H9 (cell line): ENCODE measurements around the gene TWSG1. TPM values are rescaled to one million over a fixed set of nuclear protein-coding genes. Genes with fewer than 3 reads are reported as not detected.

Experiments
- DNase-seq: peaks from one replicate; pipeline ENCODE4 v3.0.0-alpha.2; 2017
- H2AFZ ChIP-seq: one replicate; pipeline ENCODE4 v1.6.1; 2013; ENCODE audit warnings: mild to moderate bottlenecking, low read length, control low read depth, moderate library complexity
- H2AK5ac ChIP-seq: 2 replicates; pipeline ENCODE4 v1.6.1; 2013; ENCODE audit warnings: low read length, control low read depth, mixed read lengths; ENCODE audit not compliant: insufficient read length
- H2BK120ac ChIP-seq: one replicate; pipeline ENCODE4 v1.6.1; 2013; ENCODE audit warnings: low read depth, mild to moderate bottlenecking, low read length, control low read depth, inconsistent platforms; ENCODE audit not compliant: poor library complexity, severe bottlenecking
- H2BK12ac ChIP-seq: 2 replicates; pipeline ENCODE4 v1.6.1; 2013; ENCODE audit warnings: low read length, control low read depth, mixed read lengths, low read depth; ENCODE audit not compliant: insufficient read length
- H2BK15ac ChIP-seq: 2 replicates; pipeline ENCODE4 v1.6.1; 2013; ENCODE audit warnings: low read depth, low read length, control low read depth
- H2BK20ac ChIP-seq: one replicate; pipeline ENCODE4 v1.6.1; 2013; ENCODE audit warnings: low read depth, mild to moderate bottlenecking, low read length, control low read depth, inconsistent platforms; ENCODE audit not compliant: poor library complexity, severe bottlenecking
- H2BK5ac ChIP-seq: 2 replicates; pipeline ENCODE4 v1.6.1; 2013; ENCODE audit warnings: low read length, control low read depth, mixed read lengths; ENCODE audit not compliant: insufficient read length
- H3K14ac ChIP-seq: 2 replicates; pipeline ENCODE4 v1.6.1; 2013; ENCODE audit warnings: low read length, control low read depth; ENCODE audit not compliant: insufficient read depth
- H3K18ac ChIP-seq: 2 replicates; pipeline ENCODE4 v1.6.1; 2013; ENCODE audit warnings: low read depth, mild to moderate bottlenecking, mixed read lengths, low read length, control low read depth; ENCODE audit not compliant: insufficient read length
- H3K23ac ChIP-seq: 2 replicates; pipeline ENCODE4 v1.6.1; 2013; ENCODE audit warnings: low read length, control low read depth, mixed read lengths, low read depth; ENCODE audit not compliant: insufficient read length
- H3K23me2 ChIP-seq: 2 replicates; pipeline ENCODE4 v1.6.1; 2013; ENCODE audit warnings: low read depth, mild to moderate bottlenecking, mixed read lengths, low read length, control low read depth; ENCODE audit not compliant: insufficient read length, poor library complexity, severe bottlenecking
- H3K27ac ChIP-seq: 2 replicates; pipeline ENCODE4 v1.5.1; 2013; ENCODE audit warnings: low read length, control low read depth, mixed read lengths, low read depth; ENCODE audit not compliant: insufficient read length
- H3K27me3 ChIP-seq: 2 replicates; pipeline ENCODE4 v1.6.1; 2013; ENCODE audit warnings: low read length, control low read depth, inconsistent platforms; ENCODE audit not compliant: insufficient read depth
- H3K4ac ChIP-seq: 2 replicates; pipeline ENCODE4 v1.6.1; 2013; ENCODE audit warnings: low read depth, mild to moderate bottlenecking, control low read depth, inconsistent platforms, low read length, moderate library complexity
- H3K4me1 ChIP-seq: 2 replicates; pipeline ENCODE4 v1.6.1; 2013; ENCODE audit warnings: low read length, control low read depth, inconsistent platforms; ENCODE audit not compliant: insufficient read depth
- H3K4me2 ChIP-seq: 2 replicates; pipeline ENCODE4 v1.6.1; 2013; ENCODE audit warnings: low read length, control low read depth, mixed read lengths; ENCODE audit not compliant: insufficient read length, insufficient read depth
- H3K56ac ChIP-seq: 2 replicates; pipeline ENCODE4 v1.6.1; 2013; ENCODE audit warnings: low read depth, mild to moderate bottlenecking, mixed read lengths, low read length, control low read depth; ENCODE audit not compliant: insufficient read length
- H3K79me1 ChIP-seq: 2 replicates; pipeline ENCODE4 v1.6.1; 2013; ENCODE audit warnings: low read depth, mild to moderate bottlenecking, moderate library complexity, low read length, control low read depth, inconsistent platforms; ENCODE audit not compliant: insufficient read depth, poor library complexity, severe bottlenecking
- H3K79me2 ChIP-seq: 2 replicates; pipeline ENCODE4 v1.6.1; 2013; ENCODE audit warnings: low read length, control low read depth, inconsistent platforms; ENCODE audit not compliant: insufficient read depth
- H3K9ac ChIP-seq: 2 replicates; pipeline ENCODE4 v1.6.1; 2013; ENCODE audit warnings: low read length, control low read depth, mixed read lengths; ENCODE audit not compliant: insufficient read length; ENCODE audit errors: extremely low read depth
- H3K9me3 ChIP-seq: one replicate; pipeline ENCODE4 v1.6.1; 2013; ENCODE audit warnings: low read depth, low read length, inconsistent platforms; ENCODE audit not compliant: control insufficient read depth
- H3T11ph ChIP-seq: one replicate; pipeline ENCODE4 v1.6.1; 2013; ENCODE audit warnings: mild to moderate bottlenecking, low read length, control low read depth, inconsistent platforms
- H4K20me1 ChIP-seq: one replicate; pipeline ENCODE4 v1.6.1; 2013; ENCODE audit not compliant: control insufficient read depth, insufficient read length, insufficient read depth
- H4K5ac ChIP-seq: 2 replicates; pipeline ENCODE4 v1.6.1; 2013; ENCODE audit warnings: low read depth, mild to moderate bottlenecking, mixed read lengths, low read length, control low read depth; ENCODE audit not compliant: insufficient read length
- H4K8ac ChIP-seq: replicated peaks from 2 replicates; pipeline ENCODE4 v1.6.1; 2013; ENCODE audit warnings: low read length, control low read depth, mixed read lengths, low read depth; ENCODE audit not compliant: insufficient read length
- H4K91ac ChIP-seq: 2 replicates; pipeline ENCODE4 v1.6.1; 2013; ENCODE audit warnings: low read depth, mild to moderate bottlenecking, moderate library complexity, mixed read lengths, low read length, control low read depth; ENCODE audit not compliant: insufficient read length
- H3K27ac Mint-ChIP-seq, 3 experiments: 2 replicates in 2 of 3; 3 replicates in 1 of 3; pipeline ENCODE4 v1.8.0; 2020 to 2021; ENCODE audit warnings: mixed read lengths in 3 of 3, mild to moderate bottlenecking in 1 of 3, moderate library complexity in 1 of 3
- H3K27me3 Mint-ChIP-seq: 2 replicates; pipeline ENCODE4 v1.8.0; 2021; ENCODE audit warnings: low read depth, mild to moderate bottlenecking, moderate library complexity, mixed read lengths
- H3K36me3 Mint-ChIP-seq, 3 experiments: 2 replicates in 2 of 3; 3 replicates in 1 of 3; pipeline ENCODE4 v1.8.0; 2020 to 2021; ENCODE audit warnings: low read depth in 3 of 3, mixed read lengths in 3 of 3; ENCODE audit not compliant: insufficient read depth in 1 of 3
- H3K4me1 Mint-ChIP-seq, 2 experiments: 2 replicates each; pipeline ENCODE4 v1.8.0; 2020; ENCODE audit warnings: mixed read lengths in 2 of 2
- H3K4me3 Mint-ChIP-seq, 2 experiments: 2 replicates in 1 of 2; 3 replicates in 1 of 2; pipeline ENCODE4 v1.8.0; 2020 to 2021; ENCODE audit warnings: mild to moderate bottlenecking in 2 of 2, mixed read lengths in 2 of 2, moderate library complexity in 1 of 2
- H3K9me3 Mint-ChIP-seq, 2 experiments: 2 replicates in 1 of 2; 3 replicates in 1 of 2; pipeline ENCODE4 v1.8.0; 2020; ENCODE audit warnings: mild to moderate bottlenecking in 2 of 2, mixed read lengths in 2 of 2, moderate library complexity in 1 of 2
- total RNA-seq: library from RNA; stranded (reverse); gene quantifications from 2 replicates; pipeline ENCODE4 v1.2.1, GENCODE V29; 2021
- TF ChIP-seq, protein P1 (sequence below): fragments of 200-600 bp; sonication (generic); conservative IDR thresholded peaks from 3 replicates; pipeline ENCODE4 v1.8.0; 2021; ENCODE audit warnings: antibody characterized with exemption, mild to moderate bottlenecking

Gene TWSG1
- total RNA-seq, 1 experiment from 2014 or later, result 25.7 TPM

GRCh38 chr18:9348766-9349165, 14.2 kb downstream of the TWSG1 start:
- H3K27ac ChIP-seq, result no peak overlapping the region
- no peak overlapping the region for H2BK20ac ChIP-seq
- H2BK120ac ChIP-seq, result no peak overlapping the region
- H3K4me2 ChIP-seq, result no peak overlapping the region
- Mint-ChIP-seq H3K36me3 (peaks cover 2 to 13% (median 12%) of the 10 kb centered on the region in 3 experiments), H3K27ac (no peak overlapping the region), H3K4me3 (no peak overlapping the region), H3K27me3 (no peaks in the 10 kb centered on the region), H3K9me3 (no peaks in the 10 kb centered on the region; a peak in 1 of 5 replicates), H3K4me1 (peaks cover 6 to 8% of the 10 kb centered on the region in 2 experiments)
- no peak overlapping the region for H3K4ac ChIP-seq
- H4K8ac ChIP-seq, result no peak overlapping the region
- H3K27me3 ChIP-seq, result no peaks in the 10 kb centered on the region
- no peak overlapping the region for H2AK5ac ChIP-seq
- no peak overlapping the region for H3K9ac ChIP-seq
- no peaks in the 10 kb centered on the region for H3K4me1 ChIP-seq
- H2BK15ac ChIP-seq, result no peak overlapping the region
- H3K79me1 ChIP-seq, result no peaks in the 10 kb centered on the region
- no peaks in the 10 kb centered on the region for H3K23me2 ChIP-seq
- H2BK5ac ChIP-seq, result no peak overlapping the region
- H3T11ph ChIP-seq, result no peak overlapping the region
- H3K14ac ChIP-seq, result no peak overlapping the region
- no peak overlapping the region for H3K18ac ChIP-seq
- TF ChIP-seq, protein P1, sequence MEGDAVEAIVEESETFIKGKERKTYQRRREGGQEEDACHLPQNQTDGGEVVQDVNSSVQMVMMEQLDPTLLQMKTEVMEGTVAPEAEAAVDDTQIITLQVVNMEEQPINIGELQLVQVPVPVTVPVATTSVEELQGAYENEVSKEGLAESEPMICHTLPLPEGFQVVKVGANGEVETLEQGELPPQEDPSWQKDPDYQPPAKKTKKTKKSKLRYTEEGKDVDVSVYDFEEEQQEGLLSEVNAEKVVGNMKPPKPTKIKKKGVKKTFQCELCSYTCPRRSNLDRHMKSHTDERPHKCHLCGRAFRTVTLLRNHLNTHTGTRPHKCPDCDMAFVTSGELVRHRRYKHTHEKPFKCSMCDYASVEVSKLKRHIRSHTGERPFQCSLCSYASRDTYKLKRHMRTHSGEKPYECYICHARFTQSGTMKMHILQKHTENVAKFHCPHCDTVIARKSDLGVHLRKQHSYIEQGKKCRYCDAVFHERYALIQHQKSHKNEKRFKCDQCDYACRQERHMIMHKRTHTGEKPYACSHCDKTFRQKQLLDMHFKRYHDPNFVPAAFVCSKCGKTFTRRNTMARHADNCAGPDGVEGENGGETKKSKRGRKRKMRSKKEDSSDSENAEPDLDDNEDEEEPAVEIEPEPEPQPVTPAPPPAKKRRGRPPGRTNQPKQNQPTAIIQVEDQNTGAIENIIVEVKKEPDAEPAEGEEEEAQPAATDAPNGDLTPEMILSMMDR, result no peak
- H3K23ac ChIP-seq, result no peak overlapping the region
- no peak overlapping the region for H4K91ac ChIP-seq
- H3K9me3 ChIP-seq, result no peaks in the 10 kb centered on the region
- H4K5ac ChIP-seq, result no peak overlapping the region
- H2BK12ac ChIP-seq, result no peak overlapping the region
- no peaks in the 10 kb centered on the region for H4K20me1 ChIP-seq
- H3K79me2 ChIP-seq, result no peaks in the 10 kb centered on the region
- H2AFZ ChIP-seq, result no peak overlapping the region
- no peak overlapping the region for H3K56ac ChIP-seq
- DNase-seq, result no peak
